Astrocyte of the cerebellum (primary cell): ENCODE results near the gene ATP5F1D.
A peak's percentile ranks its signal among the peaks of the same experiment; 100 is the strongest.

Experiments
- DNase-seq: peaks from one replicate; pipeline ENCODE4 v3.0.0-alpha.2; 2011; ENCODE audit warnings: low read depth
- H3K4me3 ChIP-seq: 2 replicates; pipeline ENCODE4 v1.5.1; 2011; ENCODE audit warnings: mild to moderate bottlenecking, low read depth, low read length, moderate library complexity
- in situ Hi-C: cut with HindIII; loops from 2 replicates; pipeline ENCODE4 v1.10.0; 2017; ENCODE audit warnings: low sequenced_read_pairs
- TF ChIP-seq, protein P1 (sequence below): IDR thresholded peaks from 2 replicates; pipeline ENCODE4 v1.5.1; 2012; ENCODE audit warnings: low read length, low read depth, moderate library complexity, mild to moderate bottlenecking; ENCODE audit errors: missing control alignments

ATP5F1D gene

GRCh38 chr19:1273263-1274041 is 31.9 kb downstream of the ATP5F1D start:
- DNase-seq, result no peak
- in situ Hi-C loops, result no loop called here
- TF ChIP-seq, protein P1, sequence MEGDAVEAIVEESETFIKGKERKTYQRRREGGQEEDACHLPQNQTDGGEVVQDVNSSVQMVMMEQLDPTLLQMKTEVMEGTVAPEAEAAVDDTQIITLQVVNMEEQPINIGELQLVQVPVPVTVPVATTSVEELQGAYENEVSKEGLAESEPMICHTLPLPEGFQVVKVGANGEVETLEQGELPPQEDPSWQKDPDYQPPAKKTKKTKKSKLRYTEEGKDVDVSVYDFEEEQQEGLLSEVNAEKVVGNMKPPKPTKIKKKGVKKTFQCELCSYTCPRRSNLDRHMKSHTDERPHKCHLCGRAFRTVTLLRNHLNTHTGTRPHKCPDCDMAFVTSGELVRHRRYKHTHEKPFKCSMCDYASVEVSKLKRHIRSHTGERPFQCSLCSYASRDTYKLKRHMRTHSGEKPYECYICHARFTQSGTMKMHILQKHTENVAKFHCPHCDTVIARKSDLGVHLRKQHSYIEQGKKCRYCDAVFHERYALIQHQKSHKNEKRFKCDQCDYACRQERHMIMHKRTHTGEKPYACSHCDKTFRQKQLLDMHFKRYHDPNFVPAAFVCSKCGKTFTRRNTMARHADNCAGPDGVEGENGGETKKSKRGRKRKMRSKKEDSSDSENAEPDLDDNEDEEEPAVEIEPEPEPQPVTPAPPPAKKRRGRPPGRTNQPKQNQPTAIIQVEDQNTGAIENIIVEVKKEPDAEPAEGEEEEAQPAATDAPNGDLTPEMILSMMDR, result no peak
- no peak overlapping the region for H3K4me3 ChIP-seq

GRCh38 chr19:1274081-1274851 is 32.7 kb downstream of the ATP5F1D start:
- H3K4me3 ChIP-seq, result peak overlapping the region; percentile 62
- DNase-seq, result no peak
- in situ Hi-C loops, result no loop called here
- TF ChIP-seq, protein P1, result no peak

GRCh38 chr19:1274852-1275259 is 33.3 kb downstream of the ATP5F1D start:
- peak overlapping the region; percentile 62 for H3K4me3 ChIP-seq
- in situ Hi-C loops, result no loop called here

DNA sequence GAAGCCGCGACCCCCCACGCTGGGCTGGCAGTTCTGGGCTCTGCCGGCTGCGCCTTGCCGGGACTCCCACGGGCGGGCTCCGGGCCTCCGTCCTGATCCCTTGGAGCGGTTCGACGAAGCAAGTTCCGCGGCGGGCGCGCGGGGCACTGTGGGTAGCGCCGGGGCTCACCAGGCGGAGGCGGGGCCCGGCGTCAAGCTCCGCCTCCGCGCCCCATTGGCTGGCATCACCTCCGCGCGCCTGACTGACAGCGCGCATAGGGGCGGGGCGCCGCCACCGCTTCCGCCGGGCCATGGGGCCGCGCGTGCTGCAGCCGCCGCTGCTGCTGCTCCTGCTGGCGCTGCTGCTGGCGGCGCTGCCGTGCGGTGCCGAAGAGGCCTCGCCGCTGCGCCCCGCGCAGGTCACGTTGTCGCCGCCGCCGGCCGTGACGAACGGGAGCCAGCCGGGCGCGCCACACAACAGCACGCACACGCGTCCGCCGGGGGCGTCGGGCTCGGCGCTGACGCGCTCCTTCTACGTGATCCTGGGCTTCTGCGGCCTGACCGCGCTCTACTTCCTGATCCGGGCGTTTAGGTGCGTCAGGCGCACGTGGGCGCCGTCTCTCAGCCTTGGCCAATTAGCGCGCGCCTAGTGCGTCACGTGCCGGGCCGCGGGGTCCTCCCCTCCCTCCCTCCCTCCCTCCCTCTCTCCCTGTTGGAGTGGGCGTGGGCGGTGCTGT is 33.9 kb downstream of the ATP5F1D start, which contains the start of gene FAM174C:
TSS of gene FAM174C (plus strand) at position 271 of the 716 bp plus-strand sequence. CDS start at position 291, 20 bp downstream.
- peak within 1 kb of the TSS; percentile 62 for H3K4me3 ChIP-seq
- in situ Hi-C loops, result no loop called here
- TF ChIP-seq, protein P1, result no peak
- peak; percentile 89 for DNase-seq

More at GRCh38 chr19:1274852-1275259, 33.3 kb downstream of the ATP5F1D start:
- DNase-seq, result no peak
- TF ChIP-seq, protein P1, result no peak

GRCh38 chr19:1275976-1276627 is 34.6 kb downstream of the ATP5F1D start:
- no peak for DNase-seq
- TF ChIP-seq, protein P1, result no peak
- in situ Hi-C loops, result no loop called here
- peak overlapping the region; percentile 62 for H3K4me3 ChIP-seq

DNA sequence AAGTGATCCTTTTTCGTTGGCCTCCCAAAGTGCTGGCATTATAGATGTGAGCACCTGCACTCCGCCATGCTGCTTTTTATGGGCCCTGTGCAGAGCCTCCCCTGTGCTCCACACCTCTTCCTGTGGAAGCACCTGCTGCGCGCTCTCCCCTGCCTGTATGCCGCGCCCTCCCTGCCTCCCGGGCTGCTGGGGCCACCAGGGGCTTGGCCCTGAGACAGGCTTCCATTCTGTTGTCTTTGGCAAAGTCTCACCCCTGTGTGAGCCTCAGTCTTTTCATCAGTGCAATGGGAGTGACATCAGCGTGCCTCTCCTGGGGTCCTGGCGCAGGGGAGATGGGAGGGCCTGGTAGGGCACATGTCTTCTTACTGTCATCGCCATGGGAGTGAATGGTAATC is 35.1 kb downstream of the ATP5F1D start:
- H3K4me3 ChIP-seq, result peak overlapping the region; percentile 62
- TF ChIP-seq, protein P1, result no peak
- in situ Hi-C loops, result no loop called here
- DNase-seq, result no peak
